A375 (cell line): ENCODE results near the gene OR7D4. TPM values are rescaled to one million over a fixed set of nuclear protein-coding genes. Genes with fewer than 3 reads are reported as not detected.

Experiments
- total RNA-seq: library from RNA; depleted of rRNA; stranded (reverse); fragments of >200 nt; shearing (Covaris generic); gene quantifications from 2 replicates; pipeline ENCODE4 v1.2.3, GENCODE V29; 2014; rRNA removed

Gene OR7D4
- not detected in 2 replicates for total RNA-seq

GRCh38 chr19:9219489-9219888, at the start of gene OR7D4:
Gene OR7D4, minus strand, starts transcription at chr19:9219589. Its CDS starts 4,752 bp downstream, at chr19:9214837.

GRCh38 chr19:9250630-9251029, 31.2 kb upstream of the OR7D4 start, which contains the start of gene OR7E24:
Gene OR7E24, plus strand, starts transcription at chr19:9250930. Its CDS starts 114 bp downstream, at chr19:9251044.

GRCh38 chr19:9178901-9179300, 40.5 kb downstream of the OR7D4 start, which contains the start of gene OR7D2:
Gene OR7D2, plus strand, starts transcription at chr19:9178979. Its CDS starts 6,803 bp downstream, at chr19:9185782.

Other genes starting within 250 kb of the OR7D4 start
- gene MUC16, start 209.2 kb downstream of the OR7D4 start, total RNA-seq: not detected in 2 replicates
- gene OR1M1, start 132.5 kb downstream of the OR7D4 start, total RNA-seq: not detected in 2 replicates
- gene OR7G2, start 112.1 kb downstream of the OR7D4 start, total RNA-seq: not detected in 2 replicates
- not detected in 2 replicates for gene OR7G1, start 103.8 kb downstream of the OR7D4 start, total RNA-seq
- not detected in 2 replicates for gene OR7G3, start 92.6 kb downstream of the OR7D4 start, total RNA-seq
- 28.4 and 31.6 TPM in 2 replicates for gene ZNF317, start 79.2 kb downstream of the OR7D4 start, total RNA-seq
- gene OR7D2, start 40.6 kb downstream of the OR7D4 start, total RNA-seq: not detected in 2 replicates
- gene OR7E24, start 31.3 kb upstream of the OR7D4 start, total RNA-seq: not detected in 2 replicates
- gene ZNF699, start 90.2 kb upstream of the OR7D4 start, total RNA-seq: 9.7 and 20.6 TPM in 2 replicates
- 8.6 and 11.2 TPM in 2 replicates for gene ZNF559, start 104.6 kb upstream of the OR7D4 start, total RNA-seq
- gene ZNF177, start 143.4 kb upstream of the OR7D4 start, total RNA-seq: 0.42 and 2.9 TPM in 2 replicates
- gene ZNF266, start 216.0 kb upstream of the OR7D4 start, total RNA-seq: 14.2 and 14.9 TPM in 2 replicates